Stimulated activated naive B cell treated with anti-CD40 and anti-IgM and Interleukin-4, amounts not matched to agents 10 μg/mL and 1 μg/mL and 100 μg/mL, for 72 hours (primary cell): ENCODE results near the gene CD200R1L.

Source experiments
- ATAC-seq, 2 donors: fragments of 150-1000 bp; cut with Tn5 transposase; replicated peaks; 2 replicates each; pipeline ENCODE4 v1.10.0; 2021; ENCODE audit warnings: moderate library complexity in 1 of 2
- DNase-seq: peaks from one replicate; pipeline ENCODE4 v3.0.0; 2021
- H3K27ac Mint-ChIP-seq: one replicate; pipeline ENCODE4 v1.8.0; 2022; ENCODE audit warnings: mild to moderate bottlenecking, mixed read lengths
- H3K27me3 Mint-ChIP-seq, 2 donors: one replicate each; pipeline ENCODE4 v1.8.0; 2022; ENCODE audit warnings: mixed read lengths in 2 of 2
- H3K36me3 Mint-ChIP-seq, 2 donors: one replicate each; pipeline ENCODE4 v1.8.0; 2022; ENCODE audit warnings: mixed read lengths in 2 of 2, mild to moderate bottlenecking in 1 of 2
- H3K4me1 Mint-ChIP-seq, 2 donors: one replicate each; pipeline ENCODE4 v1.8.0; 2022; ENCODE audit warnings: mixed read lengths in 2 of 2, mild to moderate bottlenecking in 1 of 2
- H3K4me3 Mint-ChIP-seq, 2 donors: one replicate each; pipeline ENCODE4 v1.8.0; 2022; ENCODE audit warnings: mild to moderate bottlenecking in 2 of 2, mixed read lengths in 2 of 2, moderate library complexity in 1 of 2
- H3K9me3 Mint-ChIP-seq, 2 donors: one replicate each; pipeline ENCODE4 v1.8.0; 2022; ENCODE audit warnings: mixed read lengths in 2 of 2, mild to moderate bottlenecking in 1 of 2

Gene CD200R1L

GRCh38 chr3:112775011-112775742, 71.5 kb downstream of the CD200R1L start:
- ATAC-seq (no peak), DNase-seq (no peak)
- Mint-ChIP-seq H3K9me3 (no peaks in the 10 kb centered on the region), H3K4me3 (no peak overlapping the region), H3K4me1 (peaks cover 24 to 30% of the 10 kb centered on the region in 2 donors), H3K27me3 (no peaks in the 10 kb centered on the region), H3K27ac (no peak overlapping the region), H3K36me3 (no peaks in the 10 kb centered on the region)

GRCh38 chr3:112774293-112774926, 72.3 kb downstream of the CD200R1L start:
- DNase-seq (no peak), ATAC-seq (no peak)
- Mint-ChIP-seq H3K4me1 (peaks cover 23 to 28% of the 10 kb centered on the region in 2 donors), H3K27me3 (no peaks in the 10 kb centered on the region), H3K4me3 (no peak overlapping the region), H3K9me3 (no peaks in the 10 kb centered on the region), H3K36me3 (no peaks in the 10 kb centered on the region), H3K27ac (no peak overlapping the region)

- H3K27ac Mint-ChIP-seq = no peak overlapping the region
- DNase-seq (no peak), ATAC-seq (peak; percentile 28 to 43)
- peaks cover 24 to 28% of the 10 kb centered on the region in 2 donors for H3K4me1 Mint-ChIP-seq
- H3K9me3 Mint-ChIP-seq = peaks cover 0 to 2% of the 10 kb centered on the region in 2 donors
- H3K36me3 Mint-ChIP-seq = no peaks in the 10 kb centered on the region
- no peaks in the 10 kb centered on the region for H3K27me3 Mint-ChIP-seq
- no peak overlapping the region for H3K4me3 Mint-ChIP-seq
Measured at GRCh38 chr3:112773864-112774263, 72.8 kb downstream of the CD200R1L start.

- Mint-ChIP-seq H3K9me3 (peaks cover 0 to 2% of the 10 kb centered on the region in 2 donors), H3K4me1 (peaks cover 29 to 38% of the 10 kb centered on the region in 2 donors), H3K4me3 (no peak overlapping the region), H3K27me3 (no peaks in the 10 kb centered on the region), H3K27ac (no peak overlapping the region), H3K36me3 (no peaks in the 10 kb centered on the region)
- DNase-seq (no peak), ATAC-seq (no peak)
Measured at GRCh38 chr3:112770951-112771350, 75.7 kb downstream of the CD200R1L start.

- Mint-ChIP-seq H3K4me1 (peaks cover 24 to 34% of the 10 kb centered on the region in 2 donors), H3K4me3 (no peak overlapping the region), H3K27ac (no peak overlapping the region), H3K36me3 (no peaks in the 10 kb centered on the region), H3K27me3 (no peaks in the 10 kb centered on the region), H3K9me3 (peaks cover 0 to 2% of the 10 kb centered on the region in 2 donors)
- ATAC-seq (peak; percentile 26 to 44), DNase-seq (peak; percentile 32)
Measured at GRCh38 chr3:112770032-112770626, 76.5 kb downstream of the CD200R1L start.

- Mint-ChIP-seq H3K36me3 (no peaks in the 10 kb centered on the region), H3K27ac (no peak overlapping the region), H3K4me3 (no peak overlapping the region), H3K9me3 (peaks cover 0 to 2% of the 10 kb centered on the region in 2 donors), H3K27me3 (no peaks in the 10 kb centered on the region), H3K4me1 (peaks cover 22 to 34% of the 10 kb centered on the region in 2 donors)
- no peak for ATAC-seq
- no peak for DNase-seq
Measured at GRCh38 chr3:112769286-112769978, 77.2 kb downstream of the CD200R1L start.

GRCh38 chr3:112767777-112768176, 78.9 kb downstream of the CD200R1L start:
- Mint-ChIP-seq H3K4me1 (peaks cover 22 to 27% of the 10 kb centered on the region in 2 donors), H3K27me3 (no peaks in the 10 kb centered on the region), H3K27ac (no peak overlapping the region), H3K36me3 (no peaks in the 10 kb centered on the region), H3K4me3 (no peak overlapping the region), H3K9me3 (peaks cover 0 to 2% of the 10 kb centered on the region in 2 donors)
- ATAC-seq (no peak), DNase-seq (no peak)

GRCh38 chr3:112767177-112767576, 79.5 kb downstream of the CD200R1L start:
- H3K4me1 Mint-ChIP-seq = peaks cover 22 to 32% of the 10 kb centered on the region in 2 donors
- H3K9me3 Mint-ChIP-seq = peaks cover 0 to 2% of the 10 kb centered on the region in 2 donors
- no peak overlapping the region for H3K4me3 Mint-ChIP-seq

More at GRCh38 chr3:112767177-112767576, 79.5 kb downstream of the CD200R1L start:
- Mint-ChIP-seq H3K27ac (no peak overlapping the region), H3K36me3 (no peaks in the 10 kb centered on the region), H3K27me3 (no peaks in the 10 kb centered on the region)
- peak; percentile 96 to 97 for ATAC-seq
- peak; percentile 21 for DNase-seq
